Spleen (tissue), 7 donors: ENCODE results near the gene ZDHHC7.

ENCODE experiments used
- POLR2A ChIP-seq, 3 donors: fragments of 450-650 bp; IDR thresholded peaks; one replicate each; pipeline ENCODE4 v1.5.1; 2017; ENCODE audit warnings: antibody characterized with exemption in 3 of 3, mild to moderate bottlenecking in 1 of 3
- POLR2AphosphoS5 ChIP-seq, 3 donors: sonication (generic); formaldehyde crosslinking; IDR thresholded peaks; one replicate each; pipeline ENCODE4 v1.5.1; 2017; ENCODE audit warnings: antibody characterized with exemption in 3 of 3
- TF ChIP-seq, protein P1 (sequence below), 11 experiments: fragments of 200-600 bp in 7 of 11; fragments of 450-650 bp in 4 of 11; sonication (generic) in 4 of 11; IDR thresholded peaks in 8 of 11; conservative IDR thresholded peaks in 3 of 11; 1 replicate in 7 of 11; 2 replicates in 4 of 11; pipeline versions ENCODE4 v1.4.0 to v1.8.0; 2016 to 2021; ENCODE audit warnings: antibody characterized with exemption in 11 of 11, inconsistent platforms in 4 of 11, mild to moderate bottlenecking in 1 of 11
- donor health status: DM: no; HTN: no; CAD: no; lungs with moderate emphysema.
- donor health status: DM: no; HTN: no; CAD: no.
- donor health status: DM: no; HTN: no; CAD: no.

DNA sequence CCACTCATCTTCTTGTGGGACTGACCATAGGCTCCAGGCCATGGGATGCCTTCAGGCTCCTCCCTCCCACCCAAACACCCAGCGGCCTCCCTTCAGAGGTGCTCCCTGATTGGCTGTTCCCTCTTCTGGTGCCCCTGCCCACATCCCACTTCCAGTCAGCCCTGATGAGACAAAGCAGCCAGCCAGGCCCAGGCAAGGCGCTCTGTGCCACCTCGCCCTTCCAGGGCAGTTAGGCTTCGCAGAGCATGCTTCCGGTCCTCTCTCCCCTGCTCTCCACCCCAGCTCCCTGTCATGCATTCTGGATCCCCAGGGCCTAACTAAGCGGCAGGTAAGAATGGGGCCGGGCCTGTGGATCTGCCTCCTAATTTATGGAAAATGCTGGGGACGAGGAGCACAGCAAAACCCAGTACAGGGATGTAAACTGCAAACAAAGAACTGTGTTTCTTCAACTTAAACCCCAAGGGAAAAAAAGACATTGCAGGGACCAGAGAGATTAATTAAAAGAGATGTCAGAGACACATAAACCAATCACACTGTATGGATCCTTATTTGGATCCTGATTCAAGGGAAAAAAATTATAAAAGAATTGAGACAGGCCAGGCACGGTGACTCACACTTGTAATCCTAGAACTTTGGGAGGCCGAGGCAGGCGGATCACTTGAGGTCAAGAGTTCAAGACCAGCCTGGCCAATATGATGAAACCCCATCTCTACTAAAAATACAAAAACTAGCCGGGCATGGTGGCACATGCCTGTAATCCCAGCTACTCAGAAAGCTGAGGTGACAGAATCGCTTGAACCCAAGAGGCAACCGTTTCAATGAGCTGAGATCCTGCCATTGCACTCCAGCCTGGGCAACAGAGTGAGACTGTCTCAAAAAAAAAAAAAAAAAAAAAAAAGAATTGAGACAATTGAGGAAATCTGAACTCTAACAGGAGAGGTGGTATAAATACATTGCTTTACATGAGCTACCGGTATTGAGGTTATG, 26.0 kb downstream of the ZDHHC7 start:
- TF ChIP-seq, protein P1, sequence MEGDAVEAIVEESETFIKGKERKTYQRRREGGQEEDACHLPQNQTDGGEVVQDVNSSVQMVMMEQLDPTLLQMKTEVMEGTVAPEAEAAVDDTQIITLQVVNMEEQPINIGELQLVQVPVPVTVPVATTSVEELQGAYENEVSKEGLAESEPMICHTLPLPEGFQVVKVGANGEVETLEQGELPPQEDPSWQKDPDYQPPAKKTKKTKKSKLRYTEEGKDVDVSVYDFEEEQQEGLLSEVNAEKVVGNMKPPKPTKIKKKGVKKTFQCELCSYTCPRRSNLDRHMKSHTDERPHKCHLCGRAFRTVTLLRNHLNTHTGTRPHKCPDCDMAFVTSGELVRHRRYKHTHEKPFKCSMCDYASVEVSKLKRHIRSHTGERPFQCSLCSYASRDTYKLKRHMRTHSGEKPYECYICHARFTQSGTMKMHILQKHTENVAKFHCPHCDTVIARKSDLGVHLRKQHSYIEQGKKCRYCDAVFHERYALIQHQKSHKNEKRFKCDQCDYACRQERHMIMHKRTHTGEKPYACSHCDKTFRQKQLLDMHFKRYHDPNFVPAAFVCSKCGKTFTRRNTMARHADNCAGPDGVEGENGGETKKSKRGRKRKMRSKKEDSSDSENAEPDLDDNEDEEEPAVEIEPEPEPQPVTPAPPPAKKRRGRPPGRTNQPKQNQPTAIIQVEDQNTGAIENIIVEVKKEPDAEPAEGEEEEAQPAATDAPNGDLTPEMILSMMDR (IDR thresholded peaks at IDR 0.05 in 8 of 11, conservative IDR thresholded peaks at IDR 0.05 in 3 of 11): no peak
- no peak for TF ChIP-seq POLR2A (IDR thresholded peaks at IDR 0.05)
- no peak for TF ChIP-seq POLR2AphosphoS5 (IDR thresholded peaks at IDR 0.05)
